Astrocyte (in vitro differentiated cells and primary cell): Measurements from ENCODE around the gene ANKRD52.

Source experiments
- CTCF ChIP-seq: IDR thresholded peaks from 2 replicates; pipeline ENCODE4 v1.5.1; 2011; ENCODE audit warnings: low read depth, mild to moderate bottlenecking, inconsistent platforms, low read length, moderate library complexity; ENCODE audit not compliant: insufficient read depth
- EZH2 ChIP-seq: IDR thresholded peaks from 2 replicates; pipeline ENCODE4 v1.6.1; 2012; ENCODE audit warnings: mild to moderate bottlenecking, low read length, inconsistent platforms; ENCODE audit not compliant: insufficient read depth

- TF ChIP-seq CTCF (no peak), EZH2 (no peak)
Observed at GRCh38 chr12:56212361-56212760, 45.8 kb downstream of the ANKRD52 start.
